EL (cell line): ENCODE results near the gene RASD2.

ENCODE experiments used
- DNase-seq: peaks from one replicate; pipeline ENCODE4 v3.0.0-alpha.2; 2016

The RASD2 gene

DNA sequence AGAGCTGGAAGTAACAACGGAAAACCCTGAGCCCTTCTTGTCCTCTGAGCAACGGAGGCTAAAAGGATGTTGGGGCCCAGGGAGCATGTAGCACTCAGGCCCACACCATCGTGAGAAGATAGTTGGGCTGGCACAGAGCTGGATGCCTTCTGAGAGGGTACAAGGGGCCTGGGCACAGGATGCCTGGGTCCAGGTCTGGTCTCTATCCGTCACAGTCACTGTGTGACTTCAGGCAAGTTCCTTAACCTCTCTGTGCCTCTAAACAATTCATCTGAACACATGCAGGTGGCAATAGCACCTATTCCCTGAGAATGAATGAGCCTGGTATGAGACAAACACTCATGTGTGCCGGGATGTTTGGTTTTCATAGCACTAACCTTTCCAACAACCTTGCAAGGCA lies 47.3 kb downstream of the RASD2 start:
- DNase-seq, result no peak

DNA sequence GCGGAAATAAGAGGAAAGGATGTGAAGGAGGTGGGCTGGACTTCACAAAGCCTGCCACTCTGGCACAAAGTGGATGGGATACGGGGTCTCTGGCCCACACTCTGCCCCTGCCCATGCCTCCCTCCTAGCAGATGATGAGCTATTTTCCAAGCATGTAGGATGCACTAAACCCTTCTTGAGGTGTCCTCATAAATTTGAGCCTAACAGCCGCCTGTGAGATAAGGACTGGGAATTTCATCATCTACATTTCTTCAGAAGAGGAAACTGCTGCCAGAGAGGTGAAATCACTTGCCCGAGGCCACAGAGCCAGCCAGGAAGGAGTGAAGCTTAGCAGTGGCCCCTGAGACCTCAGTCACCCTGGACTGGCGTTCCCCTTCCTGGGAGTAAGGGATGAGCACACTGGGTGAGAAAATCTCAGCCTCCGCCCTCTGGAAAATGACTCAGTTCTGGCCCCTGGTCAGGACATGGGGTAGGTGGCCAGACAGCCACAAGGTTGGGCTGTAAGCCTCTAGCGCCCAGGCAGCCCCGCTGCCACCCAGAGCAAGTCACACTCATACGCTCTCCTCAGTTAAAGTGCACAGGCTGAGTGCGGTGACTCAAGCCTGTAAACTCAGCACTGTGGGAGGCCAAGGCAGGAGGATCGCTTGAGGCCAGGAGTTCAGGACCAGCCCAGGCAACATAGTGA lies 48.6 kb downstream of the RASD2 start:
- DNase-seq, result peak; percentile 100

DNA sequence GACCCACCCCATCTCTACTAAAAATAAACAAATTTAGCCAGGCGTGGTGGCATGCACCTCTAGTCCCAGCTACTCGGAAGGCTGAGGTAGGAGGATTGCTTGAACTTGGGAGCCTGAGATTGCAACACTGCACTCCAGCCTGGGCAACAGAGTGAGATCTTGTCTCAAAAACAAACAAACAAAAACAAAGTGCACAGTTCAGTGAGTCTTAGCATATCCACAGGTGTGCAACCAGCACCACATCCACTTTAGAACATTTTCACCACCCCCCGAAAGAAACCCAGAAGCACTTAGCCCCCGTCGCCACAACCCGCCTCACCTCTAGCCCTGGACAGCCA lies 49.1 kb downstream of the RASD2 start:
- no peak for DNase-seq

DNA sequence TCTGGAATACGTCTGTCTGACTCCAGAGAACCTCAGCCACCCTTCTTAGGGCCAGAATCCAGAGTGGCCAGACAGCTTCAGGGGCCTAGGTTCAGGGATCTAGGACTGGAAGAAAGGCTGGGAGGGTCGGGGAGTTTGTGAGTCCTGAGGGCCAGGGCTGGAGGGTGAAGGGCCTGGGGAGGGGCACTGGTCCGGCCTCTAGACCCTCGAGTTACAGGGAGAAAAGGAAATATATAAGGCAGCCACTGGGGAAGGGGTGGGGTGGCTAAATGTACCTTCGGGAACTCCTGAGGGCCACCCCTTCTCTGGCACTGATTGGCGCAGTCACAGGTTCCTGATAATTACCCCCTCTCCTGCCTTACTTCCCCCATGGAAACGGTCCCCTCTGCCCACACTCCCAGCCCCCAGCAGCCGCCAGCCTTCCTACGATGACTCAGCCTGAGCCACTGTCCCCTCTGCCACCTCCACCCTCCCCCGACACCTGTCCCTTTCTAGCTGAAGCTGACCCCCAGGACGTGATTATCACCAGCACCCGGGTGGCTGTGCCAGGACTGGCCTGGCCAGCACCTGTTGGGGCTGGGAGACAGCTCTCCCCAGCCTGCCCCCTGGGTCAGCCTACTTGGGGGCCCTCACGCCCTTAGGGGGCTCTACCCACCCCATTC lies 50.1 kb downstream of the RASD2 start:
- no peak for DNase-seq

DNA sequence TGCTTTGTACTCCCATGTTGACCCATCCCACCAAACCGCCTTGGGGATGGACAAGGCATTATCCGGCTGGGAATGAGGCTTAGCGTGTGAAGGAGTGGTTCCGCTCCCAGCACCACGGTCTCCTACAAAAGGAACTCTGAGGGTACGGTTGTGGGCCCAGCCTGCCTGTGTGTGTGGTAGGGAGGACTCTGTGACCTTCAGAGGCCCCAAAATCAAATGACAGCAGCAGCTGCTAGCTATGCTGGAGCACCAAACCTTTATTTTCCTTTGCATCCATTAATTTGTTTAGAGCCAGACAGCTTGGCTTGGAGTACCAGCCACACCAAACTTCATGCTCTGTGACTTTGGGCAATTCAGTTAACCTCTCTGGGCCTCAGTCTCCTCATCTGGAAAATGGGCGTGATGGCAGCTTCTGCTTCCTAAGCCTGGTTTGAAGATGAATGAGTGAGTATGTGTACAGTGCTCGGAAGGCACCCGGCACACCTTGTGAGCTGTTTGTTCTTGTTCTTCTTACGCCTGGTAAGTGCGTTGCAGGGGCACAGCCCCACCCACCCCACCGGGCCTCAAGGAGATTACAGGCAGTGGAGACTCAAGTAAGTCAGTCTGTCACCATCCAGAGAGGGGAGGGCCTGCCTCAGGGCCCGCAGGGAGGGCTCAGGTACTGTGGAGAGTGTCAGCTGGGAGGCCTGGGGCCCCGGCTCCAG lies 51.2 kb downstream of the RASD2 start:
- DNase-seq, result no peak

DNA sequence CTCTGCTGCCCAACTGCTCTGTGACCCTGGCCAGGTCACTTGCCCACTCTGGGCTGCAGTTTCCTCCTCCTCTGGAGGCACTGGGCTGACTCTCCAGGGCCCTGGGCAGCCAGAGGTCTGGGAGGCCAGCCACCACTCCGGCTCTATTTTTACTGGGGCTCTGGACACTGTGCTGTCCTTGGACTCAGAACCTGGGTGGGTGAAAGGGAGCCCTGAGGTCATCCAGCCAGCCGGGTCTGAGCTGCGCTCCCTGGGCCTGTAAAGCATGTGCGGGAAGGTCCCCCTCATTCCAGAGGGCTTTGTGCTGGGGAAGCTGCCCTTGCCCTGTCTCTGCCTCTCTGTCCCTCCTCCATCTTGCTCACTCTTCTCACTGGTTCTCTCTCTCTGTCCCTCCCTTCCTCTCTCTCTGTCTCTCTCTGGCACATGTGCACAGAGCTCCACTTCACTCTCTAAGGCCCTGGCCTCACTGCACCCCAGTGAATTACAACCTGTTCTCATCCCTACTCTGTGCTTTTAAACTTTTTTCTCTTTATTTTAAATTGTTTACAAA lies 51.9 kb downstream of the RASD2 start:
- no peak for DNase-seq

- DNase-seq, result no peak
Observed at GRCh38 chr22:35593071-35593890, 52.6 kb downstream of the RASD2 start.

DNA sequence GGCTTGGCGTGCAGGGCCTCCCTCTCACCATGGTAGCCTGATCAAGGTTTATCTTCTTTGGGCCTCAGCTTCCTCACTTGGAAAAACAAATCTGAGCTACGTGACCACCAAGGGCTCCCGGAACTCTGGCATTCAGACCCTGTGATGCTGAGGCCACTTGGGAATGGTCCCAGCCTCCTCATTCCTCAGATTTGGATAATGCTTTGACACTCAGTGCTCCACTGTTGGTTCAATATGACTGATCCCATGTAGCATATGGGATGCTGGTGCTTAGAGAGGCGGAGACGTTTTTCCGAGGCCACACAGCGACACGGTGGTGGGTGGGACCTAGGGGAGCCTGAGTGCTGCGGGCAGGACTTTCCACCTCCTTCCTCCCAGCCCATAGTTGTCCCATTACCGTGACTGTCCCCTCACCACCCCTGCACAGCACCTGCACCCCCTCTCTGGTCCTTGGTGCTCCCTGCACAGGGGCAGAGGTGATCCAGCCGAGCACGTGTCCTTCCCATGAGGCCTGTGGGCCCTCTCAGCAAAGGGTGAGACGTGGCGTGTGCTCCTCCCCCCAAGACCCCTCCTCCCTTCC lies 53.4 kb downstream of the RASD2 start:
- no peak for DNase-seq

DNA sequence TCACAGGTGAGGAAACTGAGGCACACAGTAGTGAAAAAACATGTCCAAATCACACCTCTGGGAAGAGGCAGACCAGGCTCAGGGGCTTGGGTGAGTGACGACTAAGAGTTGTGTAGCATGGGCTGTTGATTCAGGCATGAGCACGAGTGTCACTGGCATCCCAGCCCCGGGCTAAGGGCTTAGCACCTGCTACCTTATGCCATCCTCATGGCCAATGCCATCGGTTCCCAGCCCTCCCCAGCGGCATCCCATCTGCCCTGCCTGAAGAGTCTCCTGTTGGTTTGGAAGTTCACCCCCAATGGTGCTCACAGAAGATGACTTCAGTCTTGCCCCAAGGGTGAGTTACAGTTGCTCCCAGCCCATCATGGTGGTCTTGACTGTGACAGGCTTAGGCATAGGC lies 54.1 kb downstream of the RASD2 start:
- no peak for DNase-seq

DNA sequence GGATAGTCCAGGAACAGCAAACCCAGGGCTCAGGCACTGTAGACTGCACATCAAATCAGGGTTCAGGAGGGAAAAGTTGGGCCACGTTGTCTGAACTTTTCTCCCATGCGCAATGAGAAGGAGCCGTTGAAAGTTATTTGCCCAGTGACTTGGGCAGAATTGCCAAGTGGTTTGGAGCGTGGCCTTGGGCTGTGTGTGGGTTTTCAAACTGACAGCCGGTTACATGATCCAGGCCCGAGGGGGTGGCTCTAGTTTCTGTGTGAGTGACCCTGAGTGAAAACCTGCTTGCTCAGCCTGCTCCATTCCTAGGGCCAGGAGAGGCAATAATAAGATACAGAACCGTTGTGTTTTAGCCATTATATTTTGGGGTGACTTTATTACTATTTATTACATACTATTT lies 56.2 kb downstream of the RASD2 start:
- no peak for DNase-seq

DNA sequence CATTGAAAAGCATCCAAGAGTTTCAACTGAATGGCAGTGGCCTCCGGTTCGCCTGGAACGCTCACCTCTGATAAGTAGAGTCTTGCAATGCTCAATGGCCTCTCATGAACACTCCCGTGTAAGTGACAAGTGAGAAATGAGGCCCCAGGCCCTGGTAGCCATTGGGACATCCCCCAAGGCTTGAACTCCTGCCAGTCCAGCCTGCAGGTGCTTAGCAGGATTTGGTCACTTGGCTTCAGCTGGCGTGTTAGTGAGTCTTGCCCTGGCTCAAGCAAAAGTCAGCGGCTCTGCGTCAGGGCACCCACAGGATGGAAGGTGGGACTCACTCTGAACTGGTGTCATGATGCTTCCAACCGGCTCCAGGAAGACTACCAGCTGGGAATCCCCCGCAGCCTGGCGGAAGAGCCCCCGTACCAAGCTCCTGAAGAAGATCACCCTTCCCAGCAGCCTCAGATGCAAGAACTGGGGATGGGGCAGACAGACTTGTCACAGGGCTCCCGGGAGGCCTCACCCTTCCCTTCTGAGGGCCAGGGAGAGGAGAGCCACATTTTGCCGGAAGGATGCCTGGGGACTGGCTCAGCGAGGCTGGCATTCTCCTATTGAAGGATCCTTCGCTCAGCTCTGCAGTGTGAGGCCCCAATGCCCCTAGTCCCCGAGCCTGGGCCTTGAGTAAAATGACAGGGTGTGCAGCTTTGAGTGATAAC lies 57.2 kb downstream of the RASD2 start:
- no peak for DNase-seq

DNA sequence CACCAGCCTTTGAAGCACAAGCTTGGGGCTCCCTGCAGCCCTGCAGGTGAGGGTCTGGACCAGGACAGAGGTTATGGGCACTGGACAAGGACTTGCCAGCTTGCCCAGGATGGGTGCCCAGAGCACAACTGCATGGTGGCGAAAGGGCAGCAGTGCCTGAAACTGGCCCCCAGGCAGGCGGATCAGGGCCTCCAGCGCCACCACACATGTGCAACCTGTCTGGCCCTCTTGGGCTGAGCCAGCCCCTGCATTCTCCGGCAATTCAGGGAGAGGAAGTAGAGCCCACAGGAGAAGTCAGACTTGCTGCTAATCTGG lies 57.7 kb downstream of the RASD2 start:
- no peak for DNase-seq

DNA sequence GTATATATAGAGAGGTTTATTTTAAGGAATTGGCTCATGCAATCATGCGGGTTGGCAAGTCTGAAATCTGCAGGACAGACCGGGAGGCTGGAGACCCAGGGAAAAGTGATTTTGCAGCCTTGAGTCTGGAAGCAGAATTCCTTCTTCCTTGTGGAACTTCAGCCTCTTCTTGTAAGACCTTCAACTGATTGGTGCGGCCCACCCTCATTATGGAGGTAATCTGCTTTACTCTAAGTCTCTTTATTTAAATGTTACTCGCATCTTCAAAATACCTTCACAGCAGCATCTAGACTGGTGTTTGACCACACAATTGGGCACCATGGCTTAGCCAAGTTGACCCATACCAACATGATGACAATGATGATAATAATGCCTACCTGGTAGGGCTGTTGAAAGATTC lies 58.7 kb downstream of the RASD2 start:
- DNase-seq, result no peak

- no peak for DNase-seq
Observed at GRCh38 chr22:35600476-35600875, 59.8 kb downstream of the RASD2 start.

DNA sequence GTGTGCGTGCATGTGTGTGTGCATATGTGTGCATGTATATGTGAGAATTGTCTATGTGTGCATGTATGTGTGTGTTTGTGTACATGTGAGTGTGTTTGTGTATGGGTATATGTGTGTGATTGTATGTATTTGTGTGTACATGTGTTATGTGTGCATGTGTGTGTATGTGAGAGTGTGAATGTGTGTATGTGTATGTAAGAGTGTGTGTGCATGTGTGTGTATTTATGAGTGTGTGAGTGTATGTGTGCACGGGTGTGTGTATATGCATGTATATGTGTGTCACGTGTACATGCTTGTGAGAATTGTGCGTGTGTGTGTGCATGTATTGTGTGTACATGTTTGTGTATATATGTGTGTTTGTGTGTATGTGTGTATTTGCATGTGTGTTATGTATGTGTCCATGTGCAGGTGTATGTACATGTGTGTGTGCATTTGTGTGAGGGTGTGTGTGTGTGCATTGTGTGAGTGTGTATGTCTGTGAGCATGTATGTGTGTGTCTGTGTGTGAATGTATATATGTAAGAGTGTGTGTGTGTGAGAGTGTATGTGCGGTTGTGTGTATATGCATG lies 60.5 kb downstream of the RASD2 start:
- no peak for DNase-seq

DNA sequence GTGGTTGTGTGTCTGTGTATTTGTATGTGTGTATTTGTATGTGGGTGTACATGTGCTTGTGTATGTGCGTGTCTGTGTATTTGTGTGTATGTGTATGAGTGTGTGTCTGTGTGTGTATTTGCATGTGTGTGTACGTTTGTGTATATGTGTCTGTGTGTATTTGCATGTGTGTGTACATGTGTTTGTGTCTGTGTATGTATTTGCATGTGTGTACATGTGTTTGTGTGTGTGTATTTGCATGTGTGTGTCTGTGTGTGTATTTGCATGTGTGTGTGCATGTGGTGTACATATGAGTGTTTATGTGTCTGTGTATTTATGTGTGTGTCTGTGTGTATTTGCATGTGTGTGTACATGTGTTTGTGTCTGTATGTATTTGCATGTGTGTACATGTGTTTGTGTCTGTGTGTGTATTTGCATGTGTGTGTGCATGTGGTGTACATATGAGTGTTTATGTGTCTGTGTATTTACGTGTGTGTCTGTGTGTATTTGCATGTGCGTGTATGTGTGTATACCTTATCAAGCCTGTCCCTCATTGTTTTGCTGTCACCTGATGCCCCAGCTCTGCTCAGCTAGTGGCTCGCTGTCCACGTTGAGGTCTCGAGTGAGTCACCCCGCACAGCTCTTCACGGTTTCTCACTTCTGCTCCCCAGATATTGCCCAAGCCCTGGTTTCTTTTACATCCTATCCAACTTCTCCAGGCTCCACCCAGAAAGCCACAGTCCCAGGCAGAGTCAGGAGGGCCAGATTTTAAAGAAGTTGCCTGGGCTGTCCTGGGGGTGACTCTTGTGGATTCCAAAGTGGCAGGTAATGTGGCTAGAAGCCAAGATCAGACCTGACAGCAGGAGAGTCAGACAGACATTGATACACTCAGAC lies 61.3 kb downstream of the RASD2 start:
- DNase-seq, result peak; percentile 79
